HG03060 (cell line): Measurements from ENCODE around the gene SEC22A.
A peak's percentile ranks its signal among the peaks of the same experiment; 100 is the strongest.

Experiments used
- ATAC-seq: cut with Tn5 transposase; IDR thresholded peaks from one replicate; pipeline ENCODE4 v1.9.1; 2021; ENCODE audit warnings: low read depth, moderate number of reproducible peaks; ENCODE audit not compliant: unreplicated experiment

The SEC22A gene

GRCh38 chr3:123201557-123202427, at the start of gene SEC22A:
TSS of gene SEC22A (plus strand) at chr3:123201943. CDS start at chr3:123209218, 7,275 bp downstream.
- ATAC-seq, result peak; percentile 90

DNA sequence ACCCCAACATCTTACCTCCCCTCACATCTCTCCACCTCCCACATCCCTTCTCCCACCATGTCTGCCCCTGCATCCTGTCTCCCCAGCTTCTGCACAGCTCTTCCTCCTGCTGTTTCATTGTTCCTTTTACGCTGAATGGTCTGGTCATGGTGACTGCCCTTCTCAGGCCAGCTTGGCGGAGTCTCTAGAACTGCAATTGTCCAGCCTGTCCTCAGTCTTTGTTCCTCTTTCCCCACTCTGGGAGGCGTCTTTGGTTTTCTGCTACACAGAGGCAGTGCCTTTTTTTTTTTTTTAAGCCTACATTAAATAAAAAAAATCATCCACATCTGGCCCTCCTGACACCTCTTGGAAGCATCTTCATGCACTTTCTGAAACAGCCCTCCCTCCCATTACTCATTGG, 49.1 kb upstream of the SEC22A start:
- no peak for ATAC-seq

DNA sequence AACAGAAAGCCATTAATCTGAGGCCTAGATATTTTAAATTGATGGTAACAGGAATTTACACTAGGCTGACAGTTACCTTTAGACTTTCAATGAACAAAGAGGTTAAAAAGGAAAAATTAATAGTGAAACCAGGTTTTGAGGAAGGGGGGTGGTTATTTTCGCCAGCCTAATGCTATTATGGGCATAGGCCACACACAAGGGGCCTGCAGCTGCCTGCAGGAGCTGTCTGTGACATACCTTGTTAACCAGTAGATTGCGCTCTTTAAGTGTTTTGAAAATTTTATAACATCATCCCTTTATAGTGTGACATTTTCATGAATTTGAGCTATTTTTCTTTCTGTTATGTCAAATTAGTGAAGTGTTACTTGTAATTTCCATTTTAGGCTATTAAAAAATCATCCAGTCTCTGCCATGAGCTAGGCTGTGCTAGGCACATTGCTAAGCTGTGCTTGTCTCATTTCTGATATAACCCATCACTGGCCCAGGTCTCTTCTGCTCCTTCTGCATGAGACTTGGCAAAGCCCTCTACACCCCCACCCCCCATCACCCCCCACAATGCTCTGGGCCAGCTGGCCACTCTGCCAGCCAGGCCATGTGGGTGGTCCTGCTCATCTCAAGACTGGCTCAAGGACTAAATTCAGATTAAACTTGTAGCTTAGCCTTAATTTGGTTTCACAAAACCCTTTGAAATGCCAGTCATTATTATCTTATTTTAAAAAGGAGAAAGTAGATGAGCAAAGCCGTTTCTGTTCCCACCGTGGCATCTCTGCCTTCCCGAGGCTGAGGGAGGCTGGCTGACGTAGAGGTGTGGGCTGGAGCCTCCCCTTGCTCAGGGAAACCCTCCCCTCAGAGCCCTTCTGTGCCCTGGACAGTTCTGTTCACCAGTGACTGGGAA, 48.4 kb upstream of the SEC22A start:
- no peak for ATAC-seq

GRCh38 chr3:123154020-123154985, 47.4 kb upstream of the SEC22A start:
- no peak for ATAC-seq

DNA sequence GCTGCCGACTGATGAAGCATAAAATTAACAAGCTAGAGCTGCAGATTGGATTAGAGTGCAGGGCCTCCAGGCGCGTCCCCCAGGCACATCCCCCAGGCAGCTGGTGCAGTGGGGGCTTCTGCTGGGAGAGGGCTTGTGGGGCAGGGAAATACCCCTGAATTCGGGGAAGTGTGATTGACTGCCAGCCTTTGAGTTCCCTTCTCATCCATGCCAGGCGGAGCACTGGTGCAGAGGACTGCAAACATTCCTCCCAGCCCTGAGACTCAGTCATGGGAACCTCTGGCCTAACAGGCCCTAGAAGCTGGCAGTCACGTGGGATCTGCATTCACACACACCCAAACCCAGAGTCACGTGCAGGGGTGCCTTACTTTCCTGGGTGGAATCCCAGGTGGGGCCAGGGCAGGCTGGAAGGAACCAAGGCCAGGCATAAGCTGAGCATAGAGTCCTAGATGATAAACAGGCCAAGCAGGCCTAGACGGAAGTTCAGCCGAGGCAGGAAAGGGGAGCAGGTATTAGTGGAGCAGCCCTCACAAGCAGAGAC, 46.2 kb upstream of the SEC22A start:
- ATAC-seq, result no peak

- ATAC-seq, result no peak
Measured at GRCh38 chr3:123156276-123156995, 45.3 kb upstream of the SEC22A start.

DNA sequence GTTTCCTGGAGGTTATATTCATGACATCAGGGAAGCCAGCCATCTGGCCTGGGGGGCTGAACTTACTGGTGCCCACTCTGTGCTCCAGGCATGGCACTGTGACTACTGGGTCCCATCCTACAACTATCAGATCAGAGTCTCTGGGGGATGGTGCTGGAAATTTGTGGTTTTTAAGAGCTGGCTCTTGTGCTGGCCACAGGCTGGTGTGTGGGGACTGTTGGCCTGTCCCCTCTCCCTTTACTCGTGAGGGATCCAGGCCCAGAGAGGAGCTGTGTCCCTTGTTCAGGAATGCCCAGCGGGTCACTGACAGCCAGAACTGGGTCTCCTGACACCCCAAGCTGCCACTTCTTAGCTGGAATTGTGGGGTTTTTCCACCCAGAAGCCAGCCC, 44.5 kb upstream of the SEC22A start:
- ATAC-seq, result no peak

DNA sequence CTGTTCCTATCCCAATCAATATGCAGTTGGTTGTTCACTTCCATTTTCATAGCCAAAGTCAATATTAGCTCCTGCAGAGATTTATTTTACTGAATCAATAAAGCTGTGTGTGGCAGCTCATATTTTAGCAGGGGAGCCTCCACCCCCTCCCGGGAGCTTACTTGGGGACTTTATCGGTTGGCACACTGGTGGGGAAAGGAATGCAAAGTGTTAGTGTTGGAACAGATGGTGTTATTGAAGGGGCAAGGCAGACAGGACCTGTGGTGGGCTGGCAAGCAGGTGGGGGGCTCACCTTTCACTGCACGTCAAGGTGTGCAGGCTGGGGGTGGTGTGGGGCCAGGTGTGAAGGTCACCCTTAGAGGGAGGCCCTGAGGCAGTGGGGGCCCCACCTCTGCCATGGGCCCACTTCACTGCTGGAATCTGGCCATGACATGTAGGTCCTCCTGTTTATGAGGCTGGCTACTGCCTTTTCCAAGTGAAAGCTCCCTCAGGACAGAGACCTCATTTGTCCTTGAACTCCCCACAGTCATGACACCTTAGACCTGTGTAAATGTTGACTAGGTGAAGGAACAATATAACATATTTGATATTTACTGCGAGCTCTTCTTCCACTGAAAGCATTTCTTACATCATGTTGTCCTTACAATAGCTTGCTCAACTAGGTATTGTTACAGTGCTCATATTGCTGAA, 44.0 kb upstream of the SEC22A start:
- ATAC-seq, result no peak

DNA sequence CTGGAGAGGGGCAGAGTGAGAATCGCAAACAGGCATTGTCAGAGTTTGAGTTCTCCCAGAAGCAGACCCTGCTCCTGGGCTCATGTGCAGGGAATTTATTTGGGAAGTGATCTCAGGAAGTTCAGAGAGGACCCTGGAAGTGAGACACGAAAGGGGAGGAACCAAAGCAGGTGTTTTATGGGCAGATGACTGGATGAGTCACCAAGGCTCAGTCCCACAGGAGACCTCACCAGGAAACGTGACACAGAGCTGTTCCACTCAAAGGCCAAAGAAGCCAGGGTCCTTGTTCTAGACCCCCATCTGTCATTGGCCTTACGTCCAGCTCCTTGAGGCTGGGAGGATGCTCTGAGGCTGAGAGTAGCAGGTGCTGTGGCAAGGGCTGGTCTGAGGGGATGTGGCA, 43.4 kb upstream of the SEC22A start:
- no peak for ATAC-seq

DNA sequence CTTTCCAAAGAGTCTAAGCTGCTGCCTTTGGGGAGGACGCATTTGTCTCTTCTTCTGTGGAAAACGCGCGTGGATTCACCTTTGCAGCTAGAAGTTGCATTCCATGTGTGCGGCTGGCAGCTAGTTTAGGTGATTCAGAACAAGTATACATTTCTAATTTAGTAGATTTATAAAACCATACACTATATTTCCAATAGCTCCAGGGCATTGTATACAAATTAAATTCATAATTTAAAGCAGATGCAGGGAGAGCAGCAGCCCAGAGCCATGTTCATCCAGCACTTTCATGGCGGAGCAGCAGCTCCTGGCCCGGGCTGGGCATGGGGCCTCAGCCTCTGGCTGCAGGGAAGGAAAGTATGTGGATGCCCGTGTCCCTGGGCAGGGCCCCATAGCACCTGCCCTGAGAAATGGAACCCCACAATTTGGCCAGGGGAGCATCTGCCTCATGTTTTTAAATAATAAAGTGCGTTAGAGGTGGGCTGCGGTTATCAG, 42.8 kb upstream of the SEC22A start:
- ATAC-seq, result no peak

GRCh38 chr3:123159926-123160635, 41.7 kb upstream of the SEC22A start:
- ATAC-seq, result no peak

GRCh38 chr3:123161167-123161566, 40.6 kb upstream of the SEC22A start:
- no peak for ATAC-seq

GRCh38 chr3:123163141-123163540, 38.6 kb upstream of the SEC22A start:
- ATAC-seq, result no peak

- no peak for ATAC-seq
Measured at GRCh38 chr3:123165163-123165562, 36.6 kb upstream of the SEC22A start.

DNA sequence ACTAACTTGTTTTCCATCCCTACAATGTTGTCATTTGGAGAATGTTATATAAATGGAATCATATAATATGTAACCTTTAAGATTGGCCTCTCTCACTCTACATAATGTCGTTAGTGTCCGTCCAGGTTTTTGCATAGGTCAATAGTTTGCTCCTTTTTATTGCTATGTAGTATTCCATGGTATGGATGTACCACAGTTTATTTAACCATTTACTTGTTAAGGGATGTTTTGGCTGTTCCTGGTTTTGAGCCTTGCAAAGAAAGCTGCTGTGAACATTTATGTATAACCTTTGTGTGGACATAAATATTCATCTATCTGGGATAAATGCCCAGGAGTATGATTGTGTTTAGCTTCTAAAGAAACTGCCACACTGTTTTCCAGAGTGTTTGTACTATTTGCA, 34.1 kb upstream of the SEC22A start:
- ATAC-seq, result no peak

GRCh38 chr3:123168122-123168521, 33.6 kb upstream of the SEC22A start:
- no peak for ATAC-seq

- no peak for ATAC-seq
Measured at GRCh38 chr3:123168605-123169004, 33.1 kb upstream of the SEC22A start.

GRCh38 chr3:123169492-123169929, 32.2 kb upstream of the SEC22A start:
- no peak for ATAC-seq
